ENCODE data around the gene B4GALNT2.

B4GALNT2 gene

DNA sequence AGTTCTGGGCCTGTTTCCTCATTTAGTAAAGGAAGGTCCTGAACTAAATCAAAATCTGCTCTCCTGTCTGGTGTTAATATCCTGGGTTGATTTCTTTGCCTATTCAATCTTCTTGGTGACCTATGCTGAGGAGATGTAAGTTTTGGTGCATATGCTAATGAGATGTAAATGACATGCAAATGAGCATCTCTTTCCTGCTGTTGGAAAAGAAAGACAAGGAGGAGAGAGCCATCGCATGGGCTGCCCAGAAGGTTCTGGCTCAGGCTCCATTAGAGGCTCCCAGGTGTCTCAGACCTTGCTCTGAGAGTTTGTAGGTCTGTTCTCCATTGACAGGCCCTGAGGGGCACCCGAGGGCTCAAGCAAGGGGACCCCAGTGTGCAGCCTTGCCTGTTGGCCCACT lies 81.3 kb downstream of the B4GALNT2 start:
- DNase-seq = no peak

DNA sequence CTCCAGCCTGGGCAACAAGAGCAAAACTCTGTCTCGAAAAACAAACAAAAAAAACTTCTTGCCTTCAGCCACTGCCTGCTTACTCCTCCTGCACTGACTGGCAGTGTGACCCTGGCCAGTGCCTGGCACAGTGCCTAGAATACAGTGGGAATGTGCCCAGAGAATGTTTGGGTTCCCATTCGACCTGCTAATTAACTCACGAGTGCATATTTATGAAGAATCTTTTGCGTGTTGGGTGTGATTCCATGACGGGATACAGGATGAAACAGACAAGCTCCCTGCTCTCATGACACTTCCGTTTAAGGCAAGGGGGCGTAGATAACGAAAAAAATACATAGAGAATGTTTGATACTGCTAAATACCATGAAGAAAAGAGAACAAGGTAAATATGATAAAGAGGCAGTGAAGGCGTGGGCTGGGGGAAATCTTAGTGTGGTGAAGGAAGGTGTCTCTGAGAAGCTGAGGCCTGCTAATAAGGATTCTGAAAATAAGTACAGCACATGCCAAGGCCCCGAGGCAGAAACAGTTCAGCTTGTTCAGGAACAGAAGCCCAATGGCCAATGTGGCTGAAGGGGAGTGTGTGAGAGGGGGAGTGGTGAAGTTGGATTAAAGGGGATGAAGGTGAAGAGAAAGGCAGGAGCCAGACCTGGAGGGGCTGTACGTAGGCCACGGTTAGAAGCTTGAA lies 82.2 kb downstream of the B4GALNT2 start:
- no peak for DNase-seq

GRCh38 chr17:49216482-49216881 lies 83.9 kb downstream of the B4GALNT2 start:
- no peak for DNase-seq

- no peak for DNase-seq
These were observed 84.5 kb downstream of the B4GALNT2 start for GRCh38 chr17:49216953-49217650.

GRCh38 chr17:49217651-49218413 lies 85.3 kb downstream of the B4GALNT2 start:
- no peak for DNase-seq

- no peak for DNase-seq
These were observed 86.7 kb downstream of the B4GALNT2 start for GRCh38 chr17:49218941-49219913.

- DNase-seq = no peak
These were observed 87.4 kb downstream of the B4GALNT2 start for GRCh38 chr17:49219987-49220386.

GRCh38 chr17:49223168-49223516 lies 90.6 kb downstream of the B4GALNT2 start:
- DNase-seq = no peak

- peak; percentile 87 for DNase-seq
These were observed 91.1 kb downstream of the B4GALNT2 start for GRCh38 chr17:49223517-49224197.

- DNase-seq = peak; percentile 77
These were observed 91.8 kb downstream of the B4GALNT2 start for GRCh38 chr17:49224198-49224996.

DNA sequence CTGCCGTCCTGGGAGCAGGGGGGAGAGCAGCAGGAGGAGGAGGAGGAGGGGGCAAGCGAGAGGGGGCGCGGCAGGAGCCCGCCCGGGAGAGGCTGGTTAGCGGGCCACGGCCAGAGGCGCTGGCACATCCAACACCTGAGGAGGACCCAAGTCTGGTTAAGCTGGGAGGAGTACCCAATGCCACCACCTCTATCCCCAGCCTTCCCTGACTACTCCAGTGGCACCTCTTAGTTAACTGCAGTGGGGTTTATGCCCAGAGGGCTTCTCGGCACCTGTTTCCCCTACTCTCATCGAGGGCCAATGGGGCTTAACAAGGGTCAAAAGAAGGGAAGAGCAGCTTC lies 92.4 kb downstream of the B4GALNT2 start:
- DNase-seq = no peak

DNA sequence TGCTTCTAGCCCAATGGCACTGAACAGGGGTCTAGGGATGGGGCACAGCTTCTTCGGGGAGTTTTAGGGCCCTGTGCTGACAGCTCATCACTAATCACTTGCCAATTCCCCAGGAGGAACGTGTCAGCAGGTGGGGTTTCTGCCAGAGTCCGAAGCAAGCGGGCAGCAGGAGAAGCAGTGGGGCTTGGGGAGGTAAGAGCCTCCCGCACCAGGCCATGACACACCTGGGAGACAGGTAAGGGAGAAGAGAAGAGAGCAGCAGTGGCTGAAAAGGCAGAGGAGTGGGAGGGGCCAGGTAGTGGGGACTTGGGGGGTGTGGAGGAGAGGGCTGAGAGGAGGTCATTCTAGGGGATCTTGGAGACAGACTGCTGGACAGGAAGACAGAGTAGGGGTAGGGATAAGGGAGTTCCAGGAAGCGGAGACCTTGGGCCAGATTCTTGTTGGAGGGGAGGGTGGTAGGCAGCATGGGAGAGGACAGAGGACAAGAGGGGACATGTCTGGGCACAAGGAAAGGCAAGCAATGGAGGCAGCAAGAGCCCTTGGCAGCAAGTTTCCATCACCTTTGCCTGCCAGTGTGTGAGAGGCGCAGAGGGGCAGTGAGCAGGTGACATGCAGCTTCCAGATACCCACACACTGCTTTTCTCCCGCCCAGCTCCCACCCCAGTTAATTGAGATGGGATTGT lies 93.1 kb downstream of the B4GALNT2 start:
- DNase-seq = no peak

Data from islet precursor cell (in vitro differentiated cells).